ENCODE measurements around the gene GUCA1A.

Gene GUCA1A

GRCh38 chr6:42142118-42142835 lies 30.9 kb upstream of the GUCA1A start, which contains the start of gene C6orf132:
Gene C6orf132, minus strand, starts transcription at chr6:42142620. Its CDS starts 176 bp downstream, at chr6:42142444.
- Histone ChIP-seq H2AFZ (ENCODE audit: low read length) (no peak within 1 kb of the TSS), H3K4me1 (ENCODE audit: insufficient read depth, low read length, poor library complexity, severe bottlenecking) (no peaks in the 10 kb centered on the region), H3K4me3 (ENCODE audit: low read length, poor library complexity, severe bottlenecking) (no peak within 1 kb of the TSS), H3K9me3 (ENCODE audit: insufficient read depth, low read depth, low read length) (no peaks in the 10 kb centered on the region), H3K4me2 (ENCODE audit: low read depth, low read length, poor library complexity, severe bottlenecking) (no peak within 1 kb of the TSS), H3K9ac (ENCODE audit: low read depth, low read length, poor library complexity, severe bottlenecking) (no peak within 1 kb of the TSS), H3K79me2 (ENCODE audit: insufficient read depth, low read length) (no peaks in the 10 kb centered on the region), H4K20me1 (ENCODE audit: insufficient read depth, low read length, poor library complexity, severe bottlenecking) (no peaks in the 10 kb centered on the region), H3K27me3 (ENCODE audit: insufficient read depth, low read length, poor library complexity, severe bottlenecking) (no peaks in the 10 kb centered on the region), H3F3A (ENCODE audit: low read depth) (no peaks in the 10 kb centered on the region), H3K36me3 (ENCODE audit: insufficient read depth, low read length) (no peaks in the 10 kb centered on the region), H3K9me2 (replicated peaks; ENCODE audit: low read depth, low read length) (no peaks in the 10 kb centered on the region)
- no peak for TF ChIP-seq EZH2phosphoT487 (IDR thresholded peaks at IDR 0.05; ENCODE audit: borderline replicate concordance)
- TF ChIP-seq, protein P1, sequence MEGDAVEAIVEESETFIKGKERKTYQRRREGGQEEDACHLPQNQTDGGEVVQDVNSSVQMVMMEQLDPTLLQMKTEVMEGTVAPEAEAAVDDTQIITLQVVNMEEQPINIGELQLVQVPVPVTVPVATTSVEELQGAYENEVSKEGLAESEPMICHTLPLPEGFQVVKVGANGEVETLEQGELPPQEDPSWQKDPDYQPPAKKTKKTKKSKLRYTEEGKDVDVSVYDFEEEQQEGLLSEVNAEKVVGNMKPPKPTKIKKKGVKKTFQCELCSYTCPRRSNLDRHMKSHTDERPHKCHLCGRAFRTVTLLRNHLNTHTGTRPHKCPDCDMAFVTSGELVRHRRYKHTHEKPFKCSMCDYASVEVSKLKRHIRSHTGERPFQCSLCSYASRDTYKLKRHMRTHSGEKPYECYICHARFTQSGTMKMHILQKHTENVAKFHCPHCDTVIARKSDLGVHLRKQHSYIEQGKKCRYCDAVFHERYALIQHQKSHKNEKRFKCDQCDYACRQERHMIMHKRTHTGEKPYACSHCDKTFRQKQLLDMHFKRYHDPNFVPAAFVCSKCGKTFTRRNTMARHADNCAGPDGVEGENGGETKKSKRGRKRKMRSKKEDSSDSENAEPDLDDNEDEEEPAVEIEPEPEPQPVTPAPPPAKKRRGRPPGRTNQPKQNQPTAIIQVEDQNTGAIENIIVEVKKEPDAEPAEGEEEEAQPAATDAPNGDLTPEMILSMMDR (conservative IDR thresholded peaks at IDR 0.05; ENCODE audit: low read length), result no peak

GRCh38 chr6:42147138-42147562 lies 26.0 kb upstream of the GUCA1A start:
- H2AFZ ChIP-seq (ENCODE audit: low read length), result no peak overlapping the region
- no peaks in the 10 kb centered on the region for H3K9me3 ChIP-seq (ENCODE audit: insufficient read depth, low read depth, low read length)
- no peak overlapping the region for H3K9ac ChIP-seq (ENCODE audit: low read depth, low read length, poor library complexity, severe bottlenecking)
- TF ChIP-seq, protein P1 (conservative IDR thresholded peaks at IDR 0.05; ENCODE audit: low read length), result no peak
- no peak for TF ChIP-seq EZH2phosphoT487 (IDR thresholded peaks at IDR 0.05; ENCODE audit: borderline replicate concordance)
- no peaks in the 10 kb centered on the region for H3K27me3 ChIP-seq (ENCODE audit: insufficient read depth, low read length, poor library complexity, severe bottlenecking)
- H3F3A ChIP-seq (ENCODE audit: low read depth), result no peaks in the 10 kb centered on the region
- no peak overlapping the region for H3K4me2 ChIP-seq (ENCODE audit: low read depth, low read length, poor library complexity, severe bottlenecking)
- no peaks in the 10 kb centered on the region for H3K4me1 ChIP-seq (ENCODE audit: insufficient read depth, low read length, poor library complexity, severe bottlenecking)
- H3K79me2 ChIP-seq (ENCODE audit: insufficient read depth, low read length), result no peaks in the 10 kb centered on the region
- no peak overlapping the region for H3K4me3 ChIP-seq (ENCODE audit: low read length, poor library complexity, severe bottlenecking)
- no peaks in the 10 kb centered on the region for H3K9me2 ChIP-seq (replicated peaks; ENCODE audit: low read depth, low read length)
- H3K36me3 ChIP-seq (ENCODE audit: insufficient read depth, low read length), result no peaks in the 10 kb centered on the region
- no peaks in the 10 kb centered on the region for H4K20me1 ChIP-seq (ENCODE audit: insufficient read depth, low read length, poor library complexity, severe bottlenecking)

DNA sequence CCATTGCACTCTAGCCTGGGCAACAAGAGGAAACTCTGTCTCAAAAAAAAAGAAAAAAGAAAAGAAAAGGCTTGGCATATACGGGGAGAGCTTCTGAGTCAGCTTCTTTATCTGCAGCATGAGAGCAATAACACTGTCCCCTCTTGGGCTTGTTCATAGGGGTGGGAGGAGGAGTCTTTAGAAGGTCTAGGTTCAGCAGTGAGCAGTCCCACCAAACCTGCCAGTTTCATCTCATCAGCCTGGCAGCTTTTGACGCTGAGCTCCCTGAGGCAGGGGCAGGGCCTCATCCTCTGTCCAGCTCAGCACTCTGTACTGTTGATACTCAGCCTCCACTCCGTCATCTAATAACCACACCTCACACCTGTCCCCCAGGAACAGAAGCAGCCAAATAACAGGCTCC lies 25.1 kb upstream of the GUCA1A start:
- Histone ChIP-seq H3K4me1 (ENCODE audit: insufficient read depth, low read length, poor library complexity, severe bottlenecking) (no peaks in the 10 kb centered on the region), H3K36me3 (ENCODE audit: insufficient read depth, low read length) (no peaks in the 10 kb centered on the region), H3K79me2 (ENCODE audit: insufficient read depth, low read length) (no peaks in the 10 kb centered on the region), H3K9me2 (replicated peaks; ENCODE audit: low read depth, low read length) (no peaks in the 10 kb centered on the region), H3K4me3 (ENCODE audit: low read length, poor library complexity, severe bottlenecking) (no peak overlapping the region), H3F3A (ENCODE audit: low read depth) (no peaks in the 10 kb centered on the region), H3K9ac (ENCODE audit: low read depth, low read length, poor library complexity, severe bottlenecking) (no peak overlapping the region), H2AFZ (ENCODE audit: low read length) (no peak overlapping the region), H3K9me3 (ENCODE audit: insufficient read depth, low read depth, low read length) (no peaks in the 10 kb centered on the region), H3K4me2 (ENCODE audit: low read depth, low read length, poor library complexity, severe bottlenecking) (no peak overlapping the region), H4K20me1 (ENCODE audit: insufficient read depth, low read length, poor library complexity, severe bottlenecking) (no peaks in the 10 kb centered on the region), H3K27me3 (ENCODE audit: insufficient read depth, low read length, poor library complexity, severe bottlenecking) (no peaks in the 10 kb centered on the region)
- no peak for TF ChIP-seq EZH2phosphoT487 (IDR thresholded peaks at IDR 0.05; ENCODE audit: borderline replicate concordance)
- TF ChIP-seq, protein P1 (conservative IDR thresholded peaks at IDR 0.05; ENCODE audit: low read length), result no peak
